Endodermal cell (in vitro differentiated cells): ENCODE data around the gene AJUBA. TPM values are rescaled to one million over a fixed set of nuclear protein-coding genes. Genes with fewer than 3 reads are reported as not detected.
A peak's percentile ranks its signal among the peaks of the same experiment; 100 is the strongest.

Experiments used
- DNase-seq: peaks from one replicate; pipeline ENCODE4 v3.0.0-alpha.2; 2017
- H3K27ac ChIP-seq: 2 replicates; pipeline ENCODE4 v1.5.1; 2013; ENCODE audit warnings: mild to moderate bottlenecking, low read depth, low read length, moderate library complexity
- H3K27me3 ChIP-seq: 2 replicates; pipeline ENCODE4 v1.6.1; 2013; ENCODE audit warnings: mild to moderate bottlenecking, low read length, moderate library complexity; ENCODE audit not compliant: insufficient read depth, control insufficient read depth, poor library complexity, severe bottlenecking
- H3K36me3 ChIP-seq: 2 replicates; pipeline ENCODE4 v1.7.0; 2013; ENCODE audit warnings: mild to moderate bottlenecking, low read length, moderate library complexity; ENCODE audit not compliant: control insufficient read depth, insufficient read depth
- H3K4me1 ChIP-seq: one replicate; pipeline ENCODE4 v1.7.0; 2013; ENCODE audit warnings: low read length; ENCODE audit not compliant: control insufficient read depth, insufficient read depth
- H3K4me3 ChIP-seq: 2 replicates; pipeline ENCODE4 v1.5.1; 2013; ENCODE audit warnings: mild to moderate bottlenecking, low read length, moderate library complexity
- H3K9ac ChIP-seq: 2 replicates; pipeline ENCODE4 v1.6.1; 2013; ENCODE audit warnings: mild to moderate bottlenecking, low read length, moderate library complexity; ENCODE audit not compliant: poor library complexity, severe bottlenecking; ENCODE audit errors: extremely low read depth
- H3K9me3 ChIP-seq: 2 replicates; pipeline ENCODE4 v1.6.1; 2013; ENCODE audit warnings: mild to moderate bottlenecking, low read length, moderate library complexity; ENCODE audit not compliant: control insufficient read depth
- H3K27ac Mint-ChIP-seq: 2 replicates; pipeline ENCODE4 v1.8.0; 2020; ENCODE audit warnings: mixed read lengths
- H3K27me3 Mint-ChIP-seq: 2 replicates; pipeline ENCODE4 v1.8.0; 2021; ENCODE audit warnings: mild to moderate bottlenecking, mixed read lengths; ENCODE audit not compliant: insufficient read depth
- H3K36me3 Mint-ChIP-seq: 2 replicates; pipeline ENCODE4 v1.8.0; 2020; ENCODE audit warnings: low read depth, mixed read lengths
- H3K4me1 Mint-ChIP-seq: 2 replicates; pipeline ENCODE4 v1.8.0; 2020; ENCODE audit warnings: mixed read lengths
- H3K4me3 Mint-ChIP-seq: 2 replicates; pipeline ENCODE4 v1.8.0; 2020; ENCODE audit warnings: mild to moderate bottlenecking, moderate library complexity, mixed read lengths
- H3K9me3 Mint-ChIP-seq: 2 replicates; pipeline ENCODE4 v1.8.0; 2020; ENCODE audit warnings: mild to moderate bottlenecking, mixed read lengths
- CTCF ChIP-seq: fragments of 200-600 bp; sonication (generic); conservative IDR thresholded peaks from 2 replicates; pipeline ENCODE4 v1.5.0; 2021; ENCODE audit warnings: antibody characterized with exemption, mild to moderate bottlenecking
- WGBS, 2 experiments: methylation state at CpG; one replicate each; pipeline versions ENCODE4 v1.1.5 to v1.1.7; 2013; ENCODE audit warnings: missing lambda C conversion rate in 2 of 2, mixed read lengths in 1 of 2; ENCODE audit not compliant: insufficient coverage in 1 of 2, insufficient read length in 1 of 2; 5-methylcytosine and 5-hydroxymethylcytosine counted together
- total RNA-seq, 2 donors: library from RNA; stranded (reverse); fragmentation: NEBNext Ultra II Directional in 1 of 2; extraction: Animal tissue kit (Norgen Biotek cat#: 25700) in 1 of 2; gene quantifications; 2 replicates in 1 of 2; 3 replicates in 1 of 2; pipeline ENCODE4 v1.2.1, GENCODE V29; 2021

The AJUBA gene
- total RNA-seq, 2 donors from 2014 or later: 34.2 to 51.4 TPM

DNA sequence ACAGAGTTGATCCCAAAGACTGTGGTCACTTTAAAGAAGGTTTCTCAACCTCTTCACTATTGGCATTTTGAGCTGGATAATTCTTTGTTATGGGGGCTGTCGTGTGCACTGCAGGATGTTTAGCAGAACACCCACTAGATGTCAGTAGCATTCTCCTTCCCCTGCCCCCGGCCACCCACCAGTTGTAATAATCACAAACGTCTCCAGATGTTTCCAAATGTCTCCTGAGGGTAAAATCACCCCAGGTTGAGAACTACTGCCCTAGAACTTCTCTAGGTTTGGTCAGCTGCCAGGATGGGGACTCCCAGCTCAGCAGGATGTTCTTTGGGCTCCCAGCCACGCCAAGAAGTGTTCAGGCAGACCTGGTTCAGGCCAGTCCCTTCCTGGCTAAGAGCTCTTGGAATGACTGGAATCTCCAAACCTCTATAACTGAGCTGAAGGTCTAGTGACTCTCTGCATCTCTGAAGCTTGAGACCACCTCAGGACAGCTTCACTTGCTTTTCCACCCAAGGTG, 12.5 kb upstream of the AJUBA start:
- Mint-ChIP-seq H3K9me3 (no peaks in the 10 kb centered on the region), H3K4me3 (no peak overlapping the region), H3K27ac (peak overlapping the region; percentile 95), H3K27me3 (no peaks in the 10 kb centered on the region), H3K36me3 (peaks cover 3% of the 10 kb centered on the region), H3K4me1 (peaks cover 32% of the 10 kb centered on the region)
- Histone ChIP-seq H3K27me3 (no peaks in the 10 kb centered on the region), H3K27ac (no peak overlapping the region), H3K9ac (no peak overlapping the region), H3K9me3 (no peaks in the 10 kb centered on the region), H3K36me3 (no peaks in the 10 kb centered on the region), H3K4me3 (no peak overlapping the region), H3K4me1 (peaks cover 19% of the 10 kb centered on the region)
- WGBS, 2 experiments: 24 to 33% methylated on average over 3 to 4 of the region's 4 CpGs
- peak; percentile 78 for DNase-seq
- TF ChIP-seq CTCF: peak; percentile 79

GRCh38 chr14:22993517-22993916, 11.2 kb upstream of the AJUBA start:
- Mint-ChIP-seq H3K36me3 (peaks cover 6% of the 10 kb centered on the region), H3K27me3 (no peaks in the 10 kb centered on the region), H3K4me3 (no peak overlapping the region), H3K4me1 (peaks cover 40% of the 10 kb centered on the region), H3K27ac (peak overlapping the region; percentile 91), H3K9me3 (no peaks in the 10 kb centered on the region)
- no peak for TF ChIP-seq CTCF
- Histone ChIP-seq H3K9ac (peak overlapping the region; percentile 50), H3K27me3 (no peaks in the 10 kb centered on the region), H3K27ac (no peak overlapping the region), H3K4me1 (peaks cover 22% of the 10 kb centered on the region), H3K36me3 (no peaks in the 10 kb centered on the region), H3K9me3 (no peaks in the 10 kb centered on the region), H3K4me3 (no peak overlapping the region)
- no peak for DNase-seq

- Mint-ChIP-seq H3K4me1 (peaks cover 39% of the 10 kb centered on the region), H3K27ac (no peak overlapping the region), H3K9me3 (no peaks in the 10 kb centered on the region), H3K4me3 (no peak overlapping the region), H3K36me3 (peaks cover 6% of the 10 kb centered on the region), H3K27me3 (no peaks in the 10 kb centered on the region)
- Histone ChIP-seq H3K9ac (no peak overlapping the region), H3K27me3 (no peaks in the 10 kb centered on the region), H3K36me3 (no peaks in the 10 kb centered on the region), H3K4me3 (no peak overlapping the region), H3K9me3 (no peaks in the 10 kb centered on the region), H3K27ac (no peak overlapping the region), H3K4me1 (peaks cover 22% of the 10 kb centered on the region)
- no peak for TF ChIP-seq CTCF
- DNase-seq: no peak
- 97 to 98% methylated on average over 7 to 8 of the region's 8 CpGs for WGBS, 2 experiments
These were observed 9.5 kb upstream of the AJUBA start for GRCh38 chr14:22991852-22992251.
